ENCODE results near the gene NREP.

DNA sequence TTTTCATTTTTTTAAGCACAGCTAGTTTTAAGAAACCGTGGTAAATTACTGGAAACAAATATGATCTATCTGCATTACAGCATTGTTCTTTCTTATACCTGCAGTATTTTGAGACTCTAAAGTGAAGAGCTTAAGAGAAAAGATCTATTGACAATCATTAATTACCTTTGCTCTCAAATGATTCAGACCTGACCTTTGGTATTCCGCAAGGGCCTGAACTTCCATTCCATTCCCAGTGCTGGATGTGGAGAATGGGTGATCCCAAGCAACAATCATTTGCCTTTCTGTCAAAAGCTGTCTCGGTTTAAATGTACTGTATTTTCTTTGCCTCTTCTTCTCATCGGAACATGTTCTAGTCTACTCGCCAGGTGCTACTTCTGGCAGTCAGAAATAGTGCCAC, 18.9 kb downstream of the NREP start:
- TF ChIP-seq POLR2A (IDR thresholded peaks at IDR 0.05; ENCODE audit: borderline replicate concordance, extremely low read depth, insufficient read depth, insufficient read length) (no peak), POLR2AphosphoS5 (IDR thresholded peaks at IDR 0.05; ENCODE audit: low read depth, low read length) (no peak), ZNF274 (IDR thresholded peaks at IDR 0.05; ENCODE audit: low read depth, low read length) (no peak), JUND (IDR thresholded peaks at IDR 0.05) (no peak), CTCF (IDR thresholded peaks at IDR 0.05 in 2 of 3, conservative IDR thresholded peaks at IDR 0.05 in 1 of 3; ENCODE audit: borderline replicate concordance in 1 of 3, insufficient read depth in 1 of 3, low read depth in 2 of 3, low read length in 2 of 3) (no peak), EZH2 (IDR thresholded peaks at IDR 0.05) (no peak), SIN3A (IDR thresholded peaks at IDR 0.05; ENCODE audit: low read depth) (no peak), EZH2phosphoT487 (IDR thresholded peaks at IDR 0.05; ENCODE audit: borderline replicate concordance) (no peak), REST (IDR thresholded peaks at IDR 0.05; ENCODE audit: low read depth) (no peak), YY1 (IDR thresholded peaks at IDR 0.05; ENCODE audit: extremely low read depth, insufficient replicate concordance, low read depth, low read length) (no peak)
- TF ChIP-seq, protein P1, sequence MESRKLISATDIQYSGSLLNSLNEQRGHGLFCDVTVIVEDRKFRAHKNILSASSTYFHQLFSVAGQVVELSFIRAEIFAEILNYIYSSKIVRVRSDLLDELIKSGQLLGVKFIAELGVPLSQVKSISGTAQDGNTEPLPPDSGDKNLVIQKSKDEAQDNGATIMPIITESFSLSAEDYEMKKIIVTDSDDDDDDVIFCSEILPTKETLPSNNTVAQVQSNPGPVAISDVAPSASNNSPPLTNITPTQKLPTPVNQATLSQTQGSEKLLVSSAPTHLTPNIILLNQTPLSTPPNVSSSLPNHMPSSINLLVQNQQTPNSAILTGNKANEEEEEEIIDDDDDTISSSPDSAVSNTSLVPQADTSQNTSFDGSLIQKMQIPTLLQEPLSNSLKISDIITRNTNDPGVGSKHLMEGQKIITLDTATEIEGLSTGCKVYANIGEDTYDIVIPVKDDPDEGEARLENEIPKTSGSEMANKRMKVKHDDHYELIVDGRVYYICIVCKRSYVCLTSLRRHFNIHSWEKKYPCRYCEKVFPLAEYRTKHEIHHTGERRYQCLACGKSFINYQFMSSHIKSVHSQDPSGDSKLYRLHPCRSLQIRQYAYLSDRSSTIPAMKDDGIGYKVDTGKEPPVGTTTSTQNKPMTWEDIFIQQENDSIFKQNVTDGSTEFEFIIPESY (IDR thresholded peaks at IDR 0.05; ENCODE audit: extremely low read depth, insufficient replicate concordance, low read length) = no peak
